ENCODE measurements around the gene PPP4R3A. TPM values are rescaled to one million over a fixed set of nuclear protein-coding genes. Genes with fewer than 3 reads are reported as not detected.

The PPP4R3A gene
- total RNA-seq, 1 donor from 2014 or later: 98.9 TPM

DNA sequence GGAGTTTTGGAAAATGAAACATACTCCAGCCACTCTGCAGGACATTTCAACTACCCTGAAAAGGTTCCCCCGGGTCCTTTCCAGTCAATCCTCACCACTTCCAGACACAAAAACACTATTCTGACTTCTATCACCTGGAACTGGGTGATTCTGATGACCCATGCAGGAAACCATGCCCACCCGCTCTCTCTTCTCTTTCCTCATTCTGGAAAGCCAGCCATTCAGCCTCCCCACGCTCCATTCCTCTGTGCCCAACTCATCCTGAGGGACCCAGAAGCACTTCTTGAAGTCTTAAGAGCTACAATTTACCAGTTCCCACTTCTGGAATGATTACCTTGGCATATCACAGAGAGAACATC is 95.7 kb downstream of the PPP4R3A start:
- H3K27me3 Mint-ChIP-seq (ENCODE audit: insufficient read depth, low read depth): peaks cover 10% of the 10 kb centered on the region
- H2AFZ ChIP-seq (replicated peaks): no peak overlapping the region
- peaks cover 24% of the 10 kb centered on the region for H3K36me3 Mint-ChIP-seq
- DNase-seq (ENCODE audit: low spot score): no peak
- H3F3A ChIP-seq (ENCODE audit: low read depth): peaks cover 40% of the 10 kb centered on the region
- H3K27me3 ChIP-seq: peaks cover 7% of the 10 kb centered on the region
- no peaks in the 10 kb centered on the region for H3K36me3 ChIP-seq
- peaks cover 48% of the 10 kb centered on the region for H3K4me1 ChIP-seq
- H3K4me3 ChIP-seq: peak overlapping the region; percentile 29
- no peaks in the 10 kb centered on the region for H3K9me3 Mint-ChIP-seq
- H3K4me1 Mint-ChIP-seq: peaks cover 67% of the 10 kb centered on the region
- peak overlapping the region; percentile 90 for H3K27ac ChIP-seq
- no peaks in the 10 kb centered on the region for H3K9me3 ChIP-seq (ENCODE audit: low read depth)
- H3K4me2 ChIP-seq: peak overlapping the region; percentile 94
- H3K9ac ChIP-seq: no peak overlapping the region
- peaks cover 68% of the 10 kb centered on the region for H4K20me1 ChIP-seq (ENCODE audit: low read depth)
- H3K79me2 ChIP-seq (ENCODE audit: low read depth): peaks cover 77% of the 10 kb centered on the region
- peak overlapping the region; percentile 87 for H3K27ac Mint-ChIP-seq
- H3K4me3 Mint-ChIP-seq: peak overlapping the region; percentile 66
- TF ChIP-seq EZH2phosphoT487 (IDR thresholded peaks at IDR 0.05) (no peak), EZH2 (IDR thresholded peaks at IDR 0.05) (no peak)
- TF ChIP-seq, protein P1, sequence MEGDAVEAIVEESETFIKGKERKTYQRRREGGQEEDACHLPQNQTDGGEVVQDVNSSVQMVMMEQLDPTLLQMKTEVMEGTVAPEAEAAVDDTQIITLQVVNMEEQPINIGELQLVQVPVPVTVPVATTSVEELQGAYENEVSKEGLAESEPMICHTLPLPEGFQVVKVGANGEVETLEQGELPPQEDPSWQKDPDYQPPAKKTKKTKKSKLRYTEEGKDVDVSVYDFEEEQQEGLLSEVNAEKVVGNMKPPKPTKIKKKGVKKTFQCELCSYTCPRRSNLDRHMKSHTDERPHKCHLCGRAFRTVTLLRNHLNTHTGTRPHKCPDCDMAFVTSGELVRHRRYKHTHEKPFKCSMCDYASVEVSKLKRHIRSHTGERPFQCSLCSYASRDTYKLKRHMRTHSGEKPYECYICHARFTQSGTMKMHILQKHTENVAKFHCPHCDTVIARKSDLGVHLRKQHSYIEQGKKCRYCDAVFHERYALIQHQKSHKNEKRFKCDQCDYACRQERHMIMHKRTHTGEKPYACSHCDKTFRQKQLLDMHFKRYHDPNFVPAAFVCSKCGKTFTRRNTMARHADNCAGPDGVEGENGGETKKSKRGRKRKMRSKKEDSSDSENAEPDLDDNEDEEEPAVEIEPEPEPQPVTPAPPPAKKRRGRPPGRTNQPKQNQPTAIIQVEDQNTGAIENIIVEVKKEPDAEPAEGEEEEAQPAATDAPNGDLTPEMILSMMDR (IDR thresholded peaks at IDR 0.05): no peak

DNA sequence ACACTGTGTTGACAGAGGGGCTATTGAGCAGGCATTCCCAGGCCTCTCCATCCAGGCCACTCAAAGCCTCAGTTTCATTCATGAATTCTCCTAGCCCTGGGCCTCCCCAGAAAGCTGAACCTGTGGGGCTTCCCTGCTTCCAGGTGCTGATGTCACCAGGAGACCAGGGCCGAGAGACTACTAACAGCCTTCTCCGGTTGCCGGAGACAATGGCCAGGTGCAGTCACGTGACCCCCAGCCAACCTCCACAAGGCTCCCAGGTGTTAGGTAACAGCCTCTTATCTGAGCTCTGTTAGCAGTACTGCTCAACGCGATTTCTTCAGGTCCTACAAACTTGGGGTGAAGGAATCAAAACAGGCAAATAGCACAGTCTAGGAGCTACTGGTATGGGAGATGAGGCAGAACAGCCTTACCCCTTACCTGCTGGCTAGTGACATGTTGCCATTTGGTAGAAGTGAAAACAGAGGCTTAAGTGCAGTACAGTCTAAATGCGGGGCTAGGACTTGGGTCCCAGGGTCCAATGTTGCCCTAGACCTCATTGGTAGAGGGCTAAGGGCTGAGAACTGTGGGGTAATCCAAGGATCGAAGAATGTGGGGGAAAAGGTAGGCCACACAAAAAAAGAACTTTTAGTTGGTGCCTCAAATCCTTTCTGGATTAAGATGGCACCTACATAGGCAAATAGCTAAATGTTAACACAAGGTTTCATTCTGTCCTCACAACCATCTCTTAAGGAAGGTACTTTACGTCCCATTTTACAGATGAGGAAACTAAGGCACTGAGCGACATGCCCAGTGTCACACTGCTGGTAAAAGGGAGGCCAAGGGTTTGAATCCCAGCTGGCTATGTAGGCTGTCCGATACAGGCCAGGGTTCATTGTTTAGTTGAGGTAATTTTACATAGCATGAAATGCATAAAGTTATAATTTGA is 96.3 kb downstream of the PPP4R3A start:
- DNase-seq (ENCODE audit: low spot score): no peak
- peak overlapping the region; percentile 66 for H3K4me3 Mint-ChIP-seq

DNA sequence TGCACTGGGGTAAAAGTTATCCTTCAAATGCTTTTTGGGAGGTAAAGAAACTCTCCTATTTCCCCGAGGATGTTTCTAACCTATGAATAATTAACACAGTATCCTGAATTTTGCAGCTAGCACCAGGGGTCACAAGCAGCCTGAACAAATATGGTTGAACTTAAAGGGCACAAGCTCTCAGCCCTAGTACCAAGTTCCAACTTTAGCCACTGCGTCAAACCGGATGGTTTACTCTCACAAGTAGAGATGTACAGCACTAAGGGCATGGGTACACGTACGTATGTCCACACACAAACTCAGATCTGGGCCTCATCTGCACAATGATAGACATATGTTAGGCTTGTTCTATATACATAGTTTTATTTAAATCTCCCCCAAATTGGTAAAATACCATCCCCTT is 97.2 kb downstream of the PPP4R3A start:
- no peaks in the 10 kb centered on the region for H3K36me3 ChIP-seq
- H3K36me3 Mint-ChIP-seq: peaks cover 34% of the 10 kb centered on the region
- H3K27me3 Mint-ChIP-seq (ENCODE audit: insufficient read depth, low read depth): peaks cover 3% of the 10 kb centered on the region
- H3K79me2 ChIP-seq (ENCODE audit: low read depth): peaks cover 92% of the 10 kb centered on the region
- H3K4me3 ChIP-seq: no peak overlapping the region
- no peaks in the 10 kb centered on the region for H3K27me3 ChIP-seq
- H3K9me3 Mint-ChIP-seq: no peaks in the 10 kb centered on the region
- peaks cover 48% of the 10 kb centered on the region for H3K4me1 ChIP-seq
- no peak overlapping the region for H3K27ac Mint-ChIP-seq
- H3K9ac ChIP-seq: no peak overlapping the region
- no peaks in the 10 kb centered on the region for H3K9me3 ChIP-seq (ENCODE audit: low read depth)
- no peak overlapping the region for H3K4me2 ChIP-seq
- peaks cover 62% of the 10 kb centered on the region for H3K4me1 Mint-ChIP-seq
- DNase-seq (ENCODE audit: low spot score): no peak
- TF ChIP-seq, protein P1 (IDR thresholded peaks at IDR 0.05): no peak
- TF ChIP-seq EZH2phosphoT487 (IDR thresholded peaks at IDR 0.05) (no peak), EZH2 (IDR thresholded peaks at IDR 0.05) (no peak)
- H3K4me3 Mint-ChIP-seq: no peak overlapping the region
- no peak overlapping the region for H3K27ac ChIP-seq
- H4K20me1 ChIP-seq (ENCODE audit: low read depth): peaks cover 82% of the 10 kb centered on the region
- no peak overlapping the region for H2AFZ ChIP-seq (replicated peaks)
- peaks cover 40% of the 10 kb centered on the region for H3F3A ChIP-seq (ENCODE audit: low read depth)

More for the DNA sequence above, 96.3 kb downstream of the PPP4R3A start:
- Histone ChIP-seq H3K4me2 (peak overlapping the region; percentile 94), H3K27me3 (peaks cover 7% of the 10 kb centered on the region), H3K9ac (no peak overlapping the region), H3K9me3 (ENCODE audit: low read depth) (no peaks in the 10 kb centered on the region), H4K20me1 (ENCODE audit: low read depth) (peaks cover 74% of the 10 kb centered on the region), H3K4me1 (peaks cover 48% of the 10 kb centered on the region), H3K79me2 (ENCODE audit: low read depth) (peaks cover 83% of the 10 kb centered on the region), H2AFZ (replicated peaks) (no peak overlapping the region), H3K36me3 (no peaks in the 10 kb centered on the region), H3F3A (ENCODE audit: low read depth) (peaks cover 40% of the 10 kb centered on the region), H3K4me3 (peak overlapping the region; percentile 29), H3K27ac (peak overlapping the region; percentile 90)
- Mint-ChIP-seq H3K27ac (peak overlapping the region; percentile 87), H3K36me3 (peaks cover 26% of the 10 kb centered on the region), H3K27me3 (ENCODE audit: insufficient read depth, low read depth) (peaks cover 6% of the 10 kb centered on the region), H3K9me3 (no peaks in the 10 kb centered on the region), H3K4me1 (peaks cover 62% of the 10 kb centered on the region)
- TF ChIP-seq EZH2 (IDR thresholded peaks at IDR 0.05) (no peak), EZH2phosphoT487 (IDR thresholded peaks at IDR 0.05) (no peak)
- TF ChIP-seq, protein P1 (IDR thresholded peaks at IDR 0.05): no peak

Measured in neural progenitor cell (in vitro differentiated cells).